ENCODE measurements around the gene FAM200B.
A peak's percentile ranks its signal among the peaks of the same experiment; 100 is the strongest.

GRCh38 chr4:15729910-15730533 lies 48.4 kb downstream of the FAM200B start:
- TF ChIP-seq CTCF (IDR thresholded peaks at IDR 0.05; ENCODE audit: low read depth, low read length) (peak; percentile 88), POLR2A (IDR thresholded peaks at IDR 0.05; ENCODE audit: extremely low read depth, insufficient read length) (no peak), MAX (IDR thresholded peaks at IDR 0.05; ENCODE audit: low read depth, low read length) (no peak), MYC (IDR thresholded peaks at IDR 0.05; ENCODE audit: low read depth, low read length) (no peak; the same call in 1 of the 2 replicates)

Data from NB4 (cell line).